Esophagus muscularis mucosa (tissue), 4 donors: ENCODE data around the gene C9orf43. TPM values are rescaled to one million over a fixed set of nuclear protein-coding genes. Genes with fewer than 3 reads are reported as not detected.
A peak's percentile ranks its signal among the peaks of the same experiment; 100 is the strongest.

ENCODE experiments used
- DNase-seq: peaks from one replicate; pipeline ENCODE4 v3.0.0-alpha.2; 2017; ENCODE audit errors: extremely low spot score
- H3K27ac ChIP-seq, 4 donors: fragments of 200-600 bp; sonication (generic); replicated peaks in 1 of 4; 1 replicate in 3 of 4; 2 replicates in 1 of 4; pipeline ENCODE4 v1.5.1; 2016 to 2019; ENCODE audit warnings: mild to moderate bottlenecking in 1 of 4
- H3K27me3 ChIP-seq, 4 donors: fragments of 200-600 bp; sonication (generic); one replicate each; pipeline versions ENCODE4 v1.5.1 to v1.6.0; 2016 to 2019
- H3K36me3 ChIP-seq, 4 donors: fragments of 200-600 bp; sonication (generic); one replicate each; pipeline ENCODE4 v1.5.1; 2016 to 2019
- H3K4me1 ChIP-seq, 4 donors: fragments of 200-600 bp; sonication (generic); one replicate each; pipeline ENCODE4 v1.5.1; 2016 to 2019
- H3K4me3 ChIP-seq, 4 donors: fragments of 200-600 bp; sonication (generic); 1 replicate in 2 of 4; 2 replicates in 2 of 4; pipeline ENCODE4 v1.5.1; 2016 to 2019; ENCODE audit warnings: mild to moderate bottlenecking in 4 of 4, moderate library complexity in 1 of 4
- H3K9me3 ChIP-seq, 4 donors: fragments of 200-600 bp; sonication (generic); 1 replicate in 3 of 4; 2 replicates in 1 of 4; pipeline ENCODE4 v1.5.1; 2016 to 2019
- CTCF ChIP-seq, 3 experiments: fragments of 200-600 bp in 2 of 3; fragments of 450-650 bp in 1 of 3; sonication (generic) in 2 of 3; IDR thresholded peaks; one replicate each; pipeline ENCODE4 v1.5.1; 2017 to 2019; ENCODE audit warnings: antibody characterized with exemption in 3 of 3, mild to moderate bottlenecking in 2 of 3, moderate library complexity in 1 of 3
- EP300 ChIP-seq: sonication (generic); formaldehyde crosslinking; IDR thresholded peaks from one replicate; pipeline ENCODE4 v1.6.1; 2017; ENCODE audit warnings: antibody characterized with exemption
- POLR2A ChIP-seq: fragments of 450-650 bp; IDR thresholded peaks from one replicate; pipeline ENCODE4 v1.6.1; 2017; ENCODE audit warnings: antibody characterized with exemption, moderate library complexity, mild to moderate bottlenecking, low read depth
- POLR2AphosphoS5 ChIP-seq, 2 donors: sonication (generic); formaldehyde crosslinking; IDR thresholded peaks; one replicate each; pipeline ENCODE4 v1.6.1; 2017; ENCODE audit warnings: antibody characterized with exemption in 2 of 2
- WGBS: methylation state at CpG from one replicate; pipeline ENCODE4 v1.1.5; 2018; 5-methylcytosine and 5-hydroxymethylcytosine counted together
- intact Hi-C: fragments of 100-400 bp; cut with DNase I; formaldehyde crosslinking; loops from one replicate; pipeline ENCODE4 v1.15.1; 2023
- total RNA-seq, 4 donors: library from RNA; depleted of rRNA; stranded (reverse); fragments of >200 nt; gene quantifications; one replicate each; pipeline versions ENCODE4 v1.1.0 to v1.2.1, GENCODE V29; 2016

The C9orf43 gene
- total RNA-seq, 4 donors from 2014 or later, result 0.17 to 1.8 TPM; not detected in 2

- Histone ChIP-seq H3K36me3 (peaks cover 14 to 30% (median 23%) of the 10 kb centered on the region in 4 donors), H3K4me3 (no peak overlapping the region), H3K27ac (no peak overlapping the region), H3K27me3 (no peaks in the 10 kb centered on the region), H3K4me1 (peaks cover 9 to 18% (median 15%) of the 10 kb centered on the region in 4 donors), H3K9me3 (no peaks in the 10 kb centered on the region)
- WGBS, result 90% methylated on average over 5 of the region's 5 CpGs
- no peak for DNase-seq
- intact Hi-C loops, result no loop called here
- TF ChIP-seq POLR2A, result no peak
- TF ChIP-seq POLR2AphosphoS5 (IDR thresholded peaks at IDR 0.05), result no peak
- no peak for TF ChIP-seq CTCF (IDR thresholded peaks at IDR 0.05)
- no peak for TF ChIP-seq EP300
Observed at GRCh38 chr9:113372059-113372458, 38.5 kb upstream of the C9orf43 start.

- Histone ChIP-seq H3K9me3 (no peaks in the 10 kb centered on the region), H3K36me3 (peaks cover 14 to 30% (median 23%) of the 10 kb centered on the region in 4 donors), H3K4me1 (peaks cover 12 to 23% (median 20%) of the 10 kb centered on the region in 4 donors), H3K4me3 (no peak overlapping the region), H3K27me3 (no peaks in the 10 kb centered on the region), H3K27ac (no peak overlapping the region)
- TF ChIP-seq CTCF (IDR thresholded peaks at IDR 0.05) (no peak), EP300 (no peak), POLR2AphosphoS5 (IDR thresholded peaks at IDR 0.05) (no peak), POLR2A (no peak)
- DNase-seq, result no peak
- intact Hi-C loops, result no loop called here
- WGBS, result 63% methylated on average over 3 of the region's 3 CpGs
Observed at GRCh38 chr9:113373256-113373655, 37.3 kb upstream of the C9orf43 start.

- peaks cover 14 to 30% (median 23%) of the 10 kb centered on the region in 4 donors for H3K36me3 ChIP-seq
- H3K27ac ChIP-seq, result no peak overlapping the region
- H3K9me3 ChIP-seq, result no peaks in the 10 kb centered on the region
- H3K4me3 ChIP-seq, result no peak overlapping the region
- no peak for DNase-seq
- TF ChIP-seq EP300 (no peak), POLR2AphosphoS5 (IDR thresholded peaks at IDR 0.05) (no peak), CTCF (IDR thresholded peaks at IDR 0.05) (no peak), POLR2A (no peak)
- H3K27me3 ChIP-seq, result no peaks in the 10 kb centered on the region
- H3K4me1 ChIP-seq, result peaks cover 12 to 23% (median 20%) of the 10 kb centered on the region in 4 donors
- intact Hi-C loops, result no loop called here
- WGBS, result 80% methylated on average over 1 of the region's 24 CpGs
Observed at GRCh38 chr9:113373676-113374392, 36.7 kb upstream of the C9orf43 start.

GRCh38 chr9:113375057-113376023, 35.2 kb upstream of the C9orf43 start:
- WGBS, result 93% methylated on average over 6 of the region's 6 CpGs
- H3K4me3 ChIP-seq, result peak overlapping the region in 3 of 4 donors; percentile 82 to 90 (median 84)

More at GRCh38 chr9:113375057-113376023, 35.2 kb upstream of the C9orf43 start:
- no peak for DNase-seq
- Histone ChIP-seq H3K27ac (no peak overlapping the region), H3K9me3 (no peaks in the 10 kb centered on the region), H3K36me3 (peaks cover 14 to 30% (median 23%) of the 10 kb centered on the region in 4 donors), H3K27me3 (no peaks in the 10 kb centered on the region), H3K4me1 (peaks cover 12 to 23% (median 20%) of the 10 kb centered on the region in 4 donors)
- intact Hi-C loops, result loop anchor here (5.0 kb wide), 1 partner anchor 33 kb away; the partner anchor contains the start of gene WDR31
- TF ChIP-seq POLR2AphosphoS5 (IDR thresholded peaks at IDR 0.05) (no peak), CTCF (IDR thresholded peaks at IDR 0.05) (no peak), EP300 (no peak), POLR2A (no peak)
